ENCODE results near the gene ADCY1. TPM values are rescaled to one million over a fixed set of nuclear protein-coding genes. Genes with fewer than 3 reads are reported as not detected.

The ADCY1 gene
- total RNA-seq, 2 experiments from 2014 or later: 0.21 to 0.29 TPM

- Mint-ChIP-seq H3K9me3 (ENCODE audit: insufficient read depth) (no peaks in the 10 kb centered on the region), H3K27ac (no peak overlapping the region), H3K27me3 (ENCODE audit: low read depth) (peaks cover 15% of the 10 kb centered on the region), H3K4me3 (no peak overlapping the region), H3K36me3 (ENCODE audit: low read depth) (no peaks in the 10 kb centered on the region), H3K4me1 (ENCODE audit: low read depth) (no peaks in the 10 kb centered on the region)
- POLR2A ChIA-PET: no interaction called here
- ATAC-seq (no peak), DNase-seq (no peak)
- CTCF ChIA-PET: no interaction called here
Observed at GRCh38 chr7:45567713-45568112, 6.5 kb upstream of the ADCY1 start.

- POLR2A ChIA-PET: no interaction called here
- no peak overlapping the region for H3K27ac Mint-ChIP-seq
Observed at GRCh38 chr7:45568536-45569289, 5.5 kb upstream of the ADCY1 start.

GRCh38 chr7:45569290-45569685, 4.9 kb upstream of the ADCY1 start:
- Mint-ChIP-seq H3K27ac (no peak overlapping the region), H3K36me3 (ENCODE audit: low read depth) (no peaks in the 10 kb centered on the region), H3K9me3 (ENCODE audit: insufficient read depth) (no peaks in the 10 kb centered on the region), H3K27me3 (ENCODE audit: low read depth) (peaks cover 28% of the 10 kb centered on the region), H3K4me3 (no peak overlapping the region), H3K4me1 (ENCODE audit: low read depth) (no peaks in the 10 kb centered on the region)
- ATAC-seq: no peak
- CTCF ChIA-PET: no interaction called here
- POLR2A ChIA-PET: no interaction called here
- DNase-seq: no peak

More at GRCh38 chr7:45568536-45569289, 5.5 kb upstream of the ADCY1 start:
- no peaks in the 10 kb centered on the region for H3K4me1 Mint-ChIP-seq (ENCODE audit: low read depth)
- peaks cover 25% of the 10 kb centered on the region for H3K27me3 Mint-ChIP-seq (ENCODE audit: low read depth)
- CTCF ChIA-PET: no interaction called here
- H3K36me3 Mint-ChIP-seq (ENCODE audit: low read depth): no peaks in the 10 kb centered on the region
- DNase-seq (no peak), ATAC-seq (no peak)
- H3K4me3 Mint-ChIP-seq: no peak overlapping the region
- no peaks in the 10 kb centered on the region for H3K9me3 Mint-ChIP-seq (ENCODE audit: insufficient read depth)

- ATAC-seq: no peak
- Mint-ChIP-seq H3K27ac (no peak overlapping the region), H3K4me3 (no peak overlapping the region), H3K4me1 (ENCODE audit: low read depth) (no peaks in the 10 kb centered on the region), H3K9me3 (ENCODE audit: insufficient read depth) (no peaks in the 10 kb centered on the region), H3K27me3 (ENCODE audit: low read depth) (peaks cover 36% of the 10 kb centered on the region), H3K36me3 (ENCODE audit: low read depth) (no peaks in the 10 kb centered on the region)
- CTCF ChIA-PET: no interaction called here
- POLR2A ChIA-PET: no interaction called here
- DNase-seq: no peak
Observed at GRCh38 chr7:45570797-45571196, 3.4 kb upstream of the ADCY1 start.

- peaks cover 50% of the 10 kb centered on the region for H3K27me3 Mint-ChIP-seq (ENCODE audit: low read depth)
- POLR2A ChIA-PET: no interaction called here
- no peak for DNase-seq
- H3K36me3 Mint-ChIP-seq (ENCODE audit: low read depth): no peaks in the 10 kb centered on the region
- CTCF ChIA-PET: no interaction called here
- no peaks in the 10 kb centered on the region for H3K9me3 Mint-ChIP-seq (ENCODE audit: insufficient read depth)
- H3K27ac Mint-ChIP-seq: no peak overlapping the region
- peak overlapping the region; percentile 43 for H3K4me3 Mint-ChIP-seq
- ATAC-seq: no peak
- H3K4me1 Mint-ChIP-seq (ENCODE audit: low read depth): no peaks in the 10 kb centered on the region
Observed at GRCh38 chr7:45573204-45573603, 964 bp upstream of the ADCY1 start.

GRCh38 chr7:45574416-45574668, 174 bp downstream of the ADCY1 start:
- no peaks in the 10 kb centered on the region for H3K36me3 Mint-ChIP-seq (ENCODE audit: low read depth)
- H3K9me3 Mint-ChIP-seq (ENCODE audit: insufficient read depth): no peaks in the 10 kb centered on the region
- H3K4me3 Mint-ChIP-seq: no peak overlapping the region
- no peak overlapping the region for H3K27ac Mint-ChIP-seq
- peaks cover 50% of the 10 kb centered on the region for H3K27me3 Mint-ChIP-seq (ENCODE audit: low read depth)
- ChIA-PET CTCF (interaction anchor here (0.9 kb wide), 1 partner anchor 31 kb away, joined by 3 read pairs; no protein-coding TSS in a partner anchor), POLR2A (no interaction called here)
- H3K4me1 Mint-ChIP-seq (ENCODE audit: low read depth): no peaks in the 10 kb centered on the region
- no peak for DNase-seq
- peak; percentile 60 for ATAC-seq

GRCh38 chr7:45574669-45575500, 717 bp downstream of the ADCY1 start:
- Mint-ChIP-seq H3K9me3 (ENCODE audit: insufficient read depth) (no peaks in the 10 kb centered on the region), H3K27ac (no peak overlapping the region), H3K4me3 (no peak overlapping the region), H3K4me1 (ENCODE audit: low read depth) (no peaks in the 10 kb centered on the region), H3K36me3 (ENCODE audit: low read depth) (no peaks in the 10 kb centered on the region), H3K27me3 (ENCODE audit: low read depth) (peaks cover 50% of the 10 kb centered on the region)
- no peak for DNase-seq
- POLR2A ChIA-PET: no interaction called here
- ATAC-seq: no peak
- CTCF ChIA-PET: interaction anchor here (0.9 kb wide), 1 partner anchor 32 kb away, joined by 3 read pairs; no protein-coding TSS in a partner anchor

GRCh38 chr7:45575501-45576248, 1.5 kb downstream of the ADCY1 start:
- H3K9me3 Mint-ChIP-seq (ENCODE audit: insufficient read depth): no peaks in the 10 kb centered on the region
- ATAC-seq (no peak), DNase-seq (no peak)
- H3K4me1 Mint-ChIP-seq (ENCODE audit: low read depth): no peaks in the 10 kb centered on the region
- H3K27me3 Mint-ChIP-seq (ENCODE audit: low read depth): peaks cover 50% of the 10 kb centered on the region
- POLR2A ChIA-PET: no interaction called here
- no peaks in the 10 kb centered on the region for H3K36me3 Mint-ChIP-seq (ENCODE audit: low read depth)
- no peak overlapping the region for H3K27ac Mint-ChIP-seq
- peak overlapping the region; percentile 12 for H3K4me3 Mint-ChIP-seq
- CTCF ChIA-PET: no interaction called here

- ChIA-PET CTCF (no interaction called here), POLR2A (no interaction called here)
- H3K27me3 Mint-ChIP-seq (ENCODE audit: low read depth): peaks cover 46% of the 10 kb centered on the region
- no peak overlapping the region for H3K4me3 Mint-ChIP-seq
- DNase-seq: no peak
- ATAC-seq: no peak
- H3K9me3 Mint-ChIP-seq (ENCODE audit: insufficient read depth): no peaks in the 10 kb centered on the region
- H3K27ac Mint-ChIP-seq: no peak overlapping the region
- no peaks in the 10 kb centered on the region for H3K4me1 Mint-ChIP-seq (ENCODE audit: low read depth)
- no peaks in the 10 kb centered on the region for H3K36me3 Mint-ChIP-seq (ENCODE audit: low read depth)
Observed at GRCh38 chr7:45576249-45576929, 2.2 kb downstream of the ADCY1 start.

GRCh38 chr7:45578022-45578421, 3.9 kb downstream of the ADCY1 start:
- H3K4me1 Mint-ChIP-seq (ENCODE audit: low read depth): no peaks in the 10 kb centered on the region
- CTCF ChIA-PET: no interaction called here
- POLR2A ChIA-PET: interaction anchor here (0.7 kb wide), 1 partner anchor 190 kb away, joined by 4 read pairs; no protein-coding TSS in a partner anchor
- H3K9me3 Mint-ChIP-seq (ENCODE audit: insufficient read depth): no peaks in the 10 kb centered on the region
- H3K27me3 Mint-ChIP-seq (ENCODE audit: low read depth): peaks cover 31% of the 10 kb centered on the region
- no peaks in the 10 kb centered on the region for H3K36me3 Mint-ChIP-seq (ENCODE audit: low read depth)
- ATAC-seq: no peak
- no peak overlapping the region for H3K4me3 Mint-ChIP-seq
- H3K27ac Mint-ChIP-seq: no peak overlapping the region
- DNase-seq: no peak

- POLR2A ChIA-PET: interaction anchor here (0.7 kb wide), 1 partner anchor 190 kb away, joined by 4 read pairs; no protein-coding TSS in a partner anchor
- no peaks in the 10 kb centered on the region for H3K4me1 Mint-ChIP-seq (ENCODE audit: low read depth)
Observed at GRCh38 chr7:45578467-45578866, 4.3 kb downstream of the ADCY1 start.

More at GRCh38 chr7:45578467-45578866, 4.3 kb downstream of the ADCY1 start:
- no peaks in the 10 kb centered on the region for H3K9me3 Mint-ChIP-seq (ENCODE audit: insufficient read depth)
- ATAC-seq: no peak
- H3K36me3 Mint-ChIP-seq (ENCODE audit: low read depth): no peaks in the 10 kb centered on the region
- no peak overlapping the region for H3K4me3 Mint-ChIP-seq
- no peak overlapping the region for H3K27ac Mint-ChIP-seq
- peaks cover 27% of the 10 kb centered on the region for H3K27me3 Mint-ChIP-seq (ENCODE audit: low read depth)
- CTCF ChIA-PET: no interaction called here
- no peak for DNase-seq
